Measurements from ENCODE around the gene ZNF576.
A peak's percentile ranks its signal among the peaks of the same experiment; 100 is the strongest.

The ZNF576 gene

GRCh38 chr19:43562226-43562697, 34.1 kb upstream of the ZNF576 start:
- no peak for ATAC-seq
- TF ChIP-seq SNAI2 (CRISPR knock-in tag; IDR thresholded peaks at IDR 0.05) (no peak), CREB5 (CRISPR knock-in tag; IDR thresholded peaks at IDR 0.05; ENCODE audit: low read depth) (no peak), ZNF8 (CRISPR knock-in tag; IDR thresholded peaks at IDR 0.05) (no peak), TOX (CRISPR knock-in tag; IDR thresholded peaks at IDR 0.05; ENCODE audit: borderline replicate concordance) (no peak), ZFP3 (CRISPR knock-in tag; IDR thresholded peaks at IDR 0.05) (no peak), RARB (CRISPR knock-in tag; IDR thresholded peaks at IDR 0.05) (no peak), ARNTL (CRISPR knock-in tag; IDR thresholded peaks at IDR 0.05; ENCODE audit: borderline replicate concordance, low read depth) (no peak), ZNF70 (CRISPR knock-in tag; IDR thresholded peaks at IDR 0.05) (no peak), OSR1 (CRISPR knock-in tag; IDR thresholded peaks at IDR 0.05) (no peak), BACH2 (CRISPR knock-in tag; IDR thresholded peaks at IDR 0.05; ENCODE audit: borderline replicate concordance) (no peak), PPARA (CRISPR knock-in tag; IDR thresholded peaks at IDR 0.05; ENCODE audit: borderline replicate concordance) (no peak)
- TF ChIP-seq, protein P1, sequence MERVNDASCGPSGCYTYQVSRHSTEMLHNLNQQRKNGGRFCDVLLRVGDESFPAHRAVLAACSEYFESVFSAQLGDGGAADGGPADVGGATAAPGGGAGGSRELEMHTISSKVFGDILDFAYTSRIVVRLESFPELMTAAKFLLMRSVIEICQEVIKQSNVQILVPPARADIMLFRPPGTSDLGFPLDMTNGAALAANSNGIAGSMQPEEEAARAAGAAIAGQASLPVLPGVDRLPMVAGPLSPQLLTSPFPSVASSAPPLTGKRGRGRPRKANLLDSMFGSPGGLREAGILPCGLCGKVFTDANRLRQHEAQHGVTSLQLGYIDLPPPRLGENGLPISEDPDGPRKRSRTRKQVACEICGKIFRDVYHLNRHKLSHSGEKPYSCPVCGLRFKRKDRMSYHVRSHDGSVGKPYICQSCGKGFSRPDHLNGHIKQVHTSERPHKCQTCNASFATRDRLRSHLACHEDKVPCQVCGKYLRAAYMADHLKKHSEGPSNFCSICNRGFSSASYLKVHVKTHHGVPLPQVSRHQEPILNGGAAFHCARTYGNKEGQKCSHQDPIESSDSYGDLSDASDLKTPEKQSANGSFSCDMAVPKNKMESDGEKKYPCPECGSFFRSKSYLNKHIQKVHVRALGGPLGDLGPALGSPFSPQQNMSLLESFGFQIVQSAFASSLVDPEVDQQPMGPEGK (CRISPR knock-in tag; IDR thresholded peaks at IDR 0.05; ENCODE audit: borderline replicate concordance) = no peak
- TF ChIP-seq, protein P2, sequence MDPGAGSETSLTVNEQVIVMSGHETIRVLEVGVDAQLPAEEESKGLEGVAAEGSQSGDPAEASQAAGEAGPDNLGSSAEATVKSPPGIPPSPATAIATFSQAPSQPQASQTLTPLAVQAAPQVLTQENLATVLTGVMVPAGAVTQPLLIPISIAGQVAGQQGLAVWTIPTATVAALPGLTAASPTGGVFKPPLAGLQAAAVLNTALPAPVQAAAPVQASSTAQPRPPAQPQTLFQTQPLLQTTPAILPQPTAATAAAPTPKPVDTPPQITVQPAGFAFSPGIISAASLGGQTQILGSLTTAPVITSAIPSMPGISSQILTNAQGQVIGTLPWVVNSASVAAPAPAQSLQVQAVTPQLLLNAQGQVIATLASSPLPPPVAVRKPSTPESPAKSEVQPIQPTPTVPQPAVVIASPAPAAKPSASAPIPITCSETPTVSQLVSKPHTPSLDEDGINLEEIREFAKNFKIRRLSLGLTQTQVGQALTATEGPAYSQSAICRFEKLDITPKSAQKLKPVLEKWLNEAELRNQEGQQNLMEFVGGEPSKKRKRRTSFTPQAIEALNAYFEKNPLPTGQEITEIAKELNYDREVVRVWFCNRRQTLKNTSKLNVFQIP (CRISPR knock-in tag; IDR thresholded peaks at IDR 0.05; ENCODE audit: borderline replicate concordance, low read depth) = no peak

GRCh38 chr19:43562698-43563241, 33.6 kb upstream of the ZNF576 start:
- ATAC-seq = peak; percentile 70
- TF ChIP-seq, protein P1 (CRISPR knock-in tag; IDR thresholded peaks at IDR 0.05; ENCODE audit: borderline replicate concordance) = no peak
- TF ChIP-seq ZNF565 (CRISPR knock-in tag; conservative IDR thresholded peaks at IDR 0.05; ENCODE audit: low read depth) = no peak
- no peak for TF ChIP-seq BACH2 (CRISPR knock-in tag; IDR thresholded peaks at IDR 0.05; ENCODE audit: borderline replicate concordance)
- TF ChIP-seq ESRRG (CRISPR knock-in tag; IDR thresholded peaks at IDR 0.05) = no peak
- no peak for TF ChIP-seq ZNF70 (CRISPR knock-in tag; IDR thresholded peaks at IDR 0.05)

GRCh38 chr19:43563816-43564457, 32.5 kb upstream of the ZNF576 start:
- ATAC-seq = no peak
- TF ChIP-seq ZNF8 (CRISPR knock-in tag; IDR thresholded peaks at IDR 0.05) (no peak), ZFP30 (CRISPR knock-in tag; IDR thresholded peaks at IDR 0.05) (no peak), TSHZ2 (CRISPR knock-in tag; IDR thresholded peaks at IDR 0.05) (no peak), ISL1 (CRISPR knock-in tag; IDR thresholded peaks at IDR 0.05) (no peak), GLIS3 (CRISPR knock-in tag; IDR thresholded peaks at IDR 0.05) (no peak), TOX (CRISPR knock-in tag; IDR thresholded peaks at IDR 0.05; ENCODE audit: borderline replicate concordance) (no peak), TCF4 (CRISPR knock-in tag; IDR thresholded peaks at IDR 0.05; ENCODE audit: borderline replicate concordance) (no peak), ZNF565 (CRISPR knock-in tag; conservative IDR thresholded peaks at IDR 0.05; ENCODE audit: low read depth) (no peak)
- TF ChIP-seq, protein P1 (CRISPR knock-in tag; IDR thresholded peaks at IDR 0.05; ENCODE audit: borderline replicate concordance) = no peak
